NOMO-1 treated with DMSO at 0.1 percent for 48 hours (cell line): ENCODE measurements around the gene NBPF14.
"Not testable (repeated sequence)": the region's sequence is repeated elsewhere in the genome, so short reads cannot be mapped to it uniquely, and the experiment has no call there.

Source experiments
- DNase-seq: peaks from one replicate; lab custom pipeline; 2025; ENCODE audit not compliant: unreplicated experiment; lab: John Stamatoyannopoulos, UW

Gene NBPF14, protein sequence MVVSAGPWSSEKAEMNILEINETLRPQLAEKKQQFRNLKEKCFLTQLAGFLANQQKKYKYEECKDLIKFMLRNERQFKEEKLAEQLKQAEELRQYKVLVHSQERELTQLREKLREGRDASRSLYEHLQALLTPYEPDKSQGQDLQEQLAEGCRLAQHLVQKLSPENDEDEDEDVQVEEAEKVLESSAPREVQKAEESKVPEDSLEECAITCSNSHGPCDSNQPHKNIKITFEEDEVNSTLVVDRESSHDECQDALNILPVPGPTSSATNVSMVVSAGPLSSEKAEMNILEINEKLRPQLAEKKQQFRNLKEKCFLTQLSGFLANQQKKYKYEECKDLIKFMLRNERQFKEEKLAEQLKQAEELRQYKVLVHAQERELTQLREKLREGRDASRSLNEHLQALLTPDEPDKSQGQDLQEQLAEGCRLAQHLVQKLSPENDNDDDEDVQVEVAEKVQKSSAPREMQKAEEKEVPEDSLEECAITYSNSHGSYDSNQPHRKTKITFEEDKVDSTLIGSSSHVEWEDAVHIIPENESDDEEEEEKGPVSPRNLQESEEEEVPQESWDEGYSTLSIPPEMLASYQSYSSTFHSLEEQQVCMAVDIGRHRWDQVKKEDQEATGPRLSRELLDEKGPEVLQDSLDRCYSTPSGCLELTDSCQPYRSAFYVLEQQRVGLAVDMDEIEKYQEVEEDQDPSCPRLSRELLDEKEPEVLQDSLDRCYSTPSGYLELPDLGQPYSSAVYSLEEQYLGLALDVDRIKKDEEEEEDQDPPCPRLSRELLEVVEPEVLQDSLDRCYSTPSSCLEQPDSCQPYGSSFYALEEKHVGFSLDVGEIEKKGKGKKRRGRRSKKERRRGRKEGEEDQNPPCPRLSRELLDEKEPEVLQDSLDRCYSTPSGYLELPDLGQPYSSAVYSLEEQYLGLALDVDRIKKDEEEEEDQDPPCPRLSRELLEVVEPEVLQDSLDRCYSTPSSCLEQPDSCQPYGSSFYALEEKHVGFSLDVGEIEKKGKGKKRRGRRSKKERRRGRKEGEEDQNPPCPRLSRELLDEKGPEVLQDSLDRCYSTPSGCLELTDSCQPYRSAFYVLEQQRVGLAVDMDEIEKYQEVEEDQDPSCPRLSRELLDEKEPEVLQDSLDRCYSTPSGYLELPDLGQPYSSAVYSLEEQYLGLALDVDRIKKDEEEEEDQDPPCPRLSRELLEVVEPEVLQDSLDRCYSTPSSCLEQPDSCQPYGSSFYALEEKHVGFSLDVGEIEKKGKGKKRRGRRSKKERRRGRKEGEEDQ (N-terminal part only)

GRCh38 chr1:148595911-148596310, at the start of gene NBPF14:
Gene NBPF14 (minus strand): TSS chr1:148596011. CDS start chr1:148595717, 294 bp downstream.
- not testable (repeated sequence) for DNase-seq

DNA sequence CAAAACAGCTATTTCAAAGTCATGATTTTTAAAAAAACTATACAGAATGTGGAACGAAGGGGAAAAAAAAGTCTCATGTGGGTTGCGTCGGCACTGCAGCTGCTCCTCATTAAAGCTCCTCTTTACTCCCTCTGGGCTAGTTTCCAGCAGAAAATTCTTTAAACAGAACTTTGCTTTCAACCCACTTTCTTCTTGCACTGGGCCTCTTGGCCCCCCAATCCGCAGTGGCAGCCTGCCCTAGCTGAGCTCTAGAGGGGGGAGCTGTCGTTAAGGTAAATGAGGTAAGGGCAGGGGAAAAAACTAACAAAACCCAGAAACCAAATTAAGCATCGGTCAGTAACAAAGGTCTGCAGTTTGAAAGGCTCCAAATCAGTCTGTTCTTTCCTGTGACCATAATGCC, 29.6 kb upstream of the NBPF14 start:
- not testable (repeated sequence) for DNase-seq

GRCh38 chr1:148618216-148618615, 22.4 kb upstream of the NBPF14 start:
- DNase-seq: not testable (repeated sequence)

GRCh38 chr1:148605266-148605665, 9.5 kb upstream of the NBPF14 start:
- not testable (repeated sequence) for DNase-seq

GRCh38 chr1:148595360-148595759, 451 bp downstream of the NBPF14 start:
- DNase-seq: not testable (repeated sequence)

DNA sequence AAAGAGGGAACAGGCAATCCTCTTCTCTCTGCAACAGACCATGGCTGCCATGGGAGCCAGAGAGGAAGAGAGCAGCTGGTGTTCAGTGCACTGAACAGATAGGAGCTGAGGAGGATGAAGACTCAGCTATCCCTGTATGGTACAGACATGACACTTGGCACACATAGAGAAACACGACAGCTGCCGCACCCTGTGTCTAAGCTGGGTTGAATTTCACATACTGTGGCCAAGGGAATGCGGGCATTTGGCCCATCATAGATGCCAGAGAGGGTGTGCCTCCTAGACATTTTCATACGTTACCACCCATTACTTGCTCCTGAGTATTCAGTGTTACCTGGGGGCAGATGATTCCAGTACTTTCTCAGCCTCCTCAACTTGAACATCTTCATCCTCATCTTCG, 4.7 kb downstream of the NBPF14 start:
- not testable (repeated sequence) for DNase-seq

- DNase-seq: not testable (repeated sequence)
Measured at GRCh38 chr1:148532158-148532557, 63.7 kb downstream of the NBPF14 start.

DNA sequence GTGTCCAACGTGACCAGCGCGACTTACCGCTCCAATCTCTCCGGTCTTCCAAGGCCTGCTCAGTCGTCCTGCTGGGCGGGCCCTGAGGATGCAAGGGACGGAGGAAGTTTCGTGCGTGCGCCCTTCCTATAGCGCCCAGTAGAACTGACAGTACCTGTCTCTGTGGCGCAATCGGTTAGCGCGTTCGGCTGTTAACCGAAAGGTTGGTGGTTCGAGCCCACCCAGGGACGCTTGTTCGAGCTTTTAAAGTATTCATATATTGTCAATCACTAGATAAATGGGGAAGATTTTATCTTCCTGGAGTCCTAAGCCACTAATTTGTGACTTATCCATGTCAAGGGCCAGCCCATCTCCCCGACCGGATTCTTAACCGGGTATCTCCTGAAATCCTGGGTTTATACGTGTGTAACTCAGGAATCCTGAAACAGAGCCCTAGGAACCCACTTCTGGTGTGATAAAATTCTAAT, 66.7 kb downstream of the NBPF14 start:
- peak; percentile 5 for DNase-seq

DNA sequence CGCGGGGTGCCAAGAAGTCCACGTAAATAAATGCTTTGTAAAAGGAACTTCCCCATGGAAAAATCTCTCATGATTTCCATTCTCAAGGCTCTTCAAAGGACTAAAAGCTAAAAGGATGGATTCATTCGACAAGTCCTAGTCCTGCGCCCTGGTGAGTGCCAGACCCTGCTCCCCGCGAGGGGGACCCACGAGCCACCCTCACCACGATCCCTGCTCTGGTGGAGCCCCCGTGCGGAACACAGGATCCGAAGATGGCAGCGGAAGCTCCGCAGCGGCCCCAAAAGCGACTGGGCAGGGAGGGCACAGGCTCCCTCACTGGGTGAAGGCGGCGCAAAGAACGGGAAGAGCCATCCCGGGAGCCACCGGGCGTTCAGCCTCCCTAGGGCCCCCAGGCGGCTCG, 67.2 kb downstream of the NBPF14 start:
- DNase-seq: not testable (repeated sequence)

GRCh38 chr1:148526587-148526986, 69.2 kb downstream of the NBPF14 start:
- not testable (repeated sequence) for DNase-seq

GRCh38 chr1:148523205-148524144, 72.3 kb downstream of the NBPF14 start:
- DNase-seq: not testable (repeated sequence)

DNA sequence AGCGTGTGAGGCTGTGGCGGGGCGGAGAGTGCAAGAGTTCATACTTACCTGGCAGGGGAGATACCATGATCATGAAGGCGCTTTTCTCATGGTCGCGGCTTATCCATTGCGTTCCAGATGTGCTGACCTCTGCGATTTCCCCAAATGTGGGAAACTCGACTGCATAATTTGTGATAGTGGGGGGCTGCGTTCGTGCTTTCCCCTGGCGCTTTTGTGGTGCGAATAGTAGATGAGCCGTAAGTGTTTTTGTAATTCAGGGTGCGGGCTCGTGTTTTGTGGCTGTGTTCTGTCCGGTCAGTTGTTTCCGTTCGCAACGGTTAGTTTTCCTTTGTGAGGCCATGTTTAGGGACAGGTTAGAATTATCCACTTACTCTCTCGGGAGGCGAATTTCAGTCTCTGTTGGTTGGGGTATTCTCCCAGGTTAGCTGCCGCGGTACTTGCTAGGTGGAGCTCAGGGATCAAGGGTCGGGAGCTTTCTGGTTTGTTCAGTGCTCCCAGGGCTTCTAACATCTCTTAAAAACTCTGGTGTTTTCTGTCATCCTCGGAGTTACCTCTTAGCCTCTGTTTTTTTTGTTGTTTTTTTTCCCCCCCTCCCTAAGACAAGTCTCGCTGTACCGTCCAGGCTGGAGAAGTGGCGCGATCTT, 73.1 kb downstream of the NBPF14 start:
- peak; percentile 96 for DNase-seq

DNA sequence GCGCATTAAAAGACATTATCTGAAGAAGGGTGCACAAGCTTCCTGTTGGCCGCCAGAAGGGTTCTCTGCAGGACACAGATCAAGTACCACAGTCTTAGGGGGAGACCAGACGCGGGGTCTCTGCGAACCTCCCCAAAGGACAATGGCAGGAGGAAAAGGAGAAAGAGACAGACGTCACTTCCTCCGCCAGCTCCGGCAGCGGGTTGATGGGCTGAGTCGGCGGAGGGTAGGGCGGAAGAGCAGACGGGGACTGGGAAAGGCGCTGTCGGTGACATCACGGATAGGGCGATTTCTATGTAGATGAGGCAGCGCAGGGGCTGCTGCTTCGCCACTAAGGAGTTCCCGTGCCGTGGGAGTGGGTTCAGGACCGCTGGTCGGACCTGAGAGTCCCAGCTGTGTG, 73.7 kb downstream of the NBPF14 start:
- peak; percentile 89 for DNase-seq

- DNase-seq: not testable (repeated sequence)
Measured at GRCh38 chr1:148514310-148514709, 81.5 kb downstream of the NBPF14 start.

DNA sequence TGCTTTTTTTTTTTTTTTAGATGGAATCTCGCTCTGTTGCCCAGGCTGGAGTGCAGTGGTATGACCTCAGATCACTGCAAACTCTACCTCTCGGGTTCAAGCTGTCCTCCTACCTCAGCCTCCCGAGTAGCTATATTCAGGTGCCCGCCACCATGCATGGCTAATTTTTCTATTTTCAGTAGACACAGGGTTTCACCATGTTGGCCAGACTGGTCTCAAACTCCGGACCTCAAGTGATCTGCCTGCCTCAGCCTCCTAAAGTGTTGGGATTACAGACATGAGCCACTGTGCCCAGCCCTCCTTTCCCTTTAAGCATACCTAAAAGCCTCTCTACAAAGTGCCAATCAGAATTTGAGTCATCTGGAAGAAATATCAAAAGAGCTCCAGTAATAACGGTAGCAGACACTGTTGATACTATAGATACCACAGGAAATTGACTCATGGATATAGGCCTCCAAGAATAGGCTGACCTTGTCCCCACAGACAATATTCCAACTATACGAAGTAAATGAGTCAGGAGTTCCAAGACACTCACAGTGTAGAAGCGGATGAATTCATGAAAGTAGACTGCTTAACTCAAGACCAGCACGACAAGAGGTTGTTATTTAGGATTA, 83.1 kb downstream of the NBPF14 start:
- not testable (repeated sequence) for DNase-seq

GRCh38 chr1:148493933-148494332, 101.9 kb downstream of the NBPF14 start:
- DNase-seq: not testable (repeated sequence)

DNA sequence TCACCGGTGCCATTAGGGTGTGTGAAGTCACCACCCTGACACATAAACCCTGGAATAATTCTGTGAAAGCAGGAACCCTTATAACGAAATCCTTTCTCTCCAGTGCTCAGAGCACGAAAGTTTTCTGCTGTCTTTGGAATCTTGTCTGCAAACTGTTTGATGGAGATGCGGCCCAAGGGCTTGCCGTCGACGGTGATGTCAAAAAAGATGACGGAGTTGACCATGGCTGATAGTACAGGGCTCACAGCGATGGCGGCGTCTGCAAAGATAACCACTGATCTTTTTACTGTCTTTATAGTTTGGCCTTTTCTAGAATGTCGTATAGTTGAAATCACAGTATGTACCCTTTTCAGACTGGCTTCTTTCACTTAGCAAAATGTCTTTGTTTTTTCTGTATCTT, 112.8 kb downstream of the NBPF14 start, which contains the start of gene PPIAL4G:
PPIAL4G (minus strand) TSS at position 274 of the 400 bp plus-strand sequence; CDS start at position 224, 50 bp downstream.
- not testable (repeated sequence) for DNase-seq
